ENCODE measurements around the gene ARHGAP44. TPM values are rescaled to one million over a fixed set of nuclear protein-coding genes. Genes with fewer than 3 reads are reported as not detected.

ARHGAP44 gene
- total and polyA plus RNA-seq, 2 of the 13 experiments (the other 11 are each of a cell fraction or from before 2014, with no cell fraction given), result 0.79 to 3.1 TPM

DNA sequence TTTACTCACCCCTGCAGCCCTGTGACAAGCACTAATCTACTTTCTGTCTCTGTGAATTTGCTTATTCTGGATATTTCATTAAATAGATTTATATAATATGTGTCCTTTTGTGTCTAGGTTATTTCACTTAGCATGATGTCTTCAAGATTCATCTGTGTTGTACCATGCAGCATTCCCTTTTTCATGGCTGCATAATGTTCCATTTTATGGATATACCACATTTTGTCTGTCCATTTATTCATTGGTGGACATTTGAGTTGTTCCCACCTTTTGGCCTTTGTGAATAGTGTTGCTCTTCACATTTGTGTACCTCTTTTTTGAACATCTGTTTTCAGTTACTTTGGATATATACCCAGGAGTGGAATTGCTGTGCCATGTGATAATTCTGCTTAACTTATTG lies 118.2 kb downstream of the ARHGAP44 start (continued):
- no peak for TF ChIP-seq STAG1 (CRISPR knock-in tag; IDR thresholded peaks at IDR 0.05)
- TF ChIP-seq ZNF547 (CRISPR knock-in tag; IDR thresholded peaks at IDR 0.05), result no peak
- no peak for TF ChIP-seq TP53 (CRISPR knock-in tag; conservative IDR thresholded peaks at IDR 0.05)
- no peak for TF ChIP-seq FOSL2 (CRISPR knock-in tag; IDR thresholded peaks at IDR 0.05)

DNA sequence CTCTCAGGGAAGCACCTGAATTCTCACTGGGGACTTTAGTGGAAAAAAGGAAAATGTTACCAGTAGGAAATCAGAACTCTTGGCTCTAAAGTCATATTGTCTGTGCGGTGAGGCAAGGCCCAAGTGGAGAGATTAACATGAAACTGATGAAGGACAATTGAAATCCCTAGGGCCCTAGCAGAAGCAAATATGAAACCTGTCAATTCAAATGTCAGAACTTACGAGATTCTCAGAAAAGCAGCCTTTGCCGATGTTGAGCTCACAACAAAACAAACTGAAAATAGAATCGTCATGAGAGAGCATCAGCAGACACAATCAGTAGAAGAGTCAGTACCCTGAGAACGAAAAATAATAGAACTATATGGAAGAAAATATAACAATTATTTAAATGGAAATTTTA lies 119.7 kb downstream of the ARHGAP44 start:
- ChIA-PET CTCF (ENCODE audit: low intra/inter-chr PET ratio, low total read pairs) (no interaction called here), POLR2A (no interaction called here)
- Histone ChIP-seq H3K27me3 (ENCODE audit: control insufficient read depth in 1 of 2, insufficient read depth in 2 of 2, low read length in 2 of 2) (no peaks in the 10 kb centered on the region; a peak in 1 of 5 replicates), H3K4me1 (ENCODE audit: insufficient read depth, low read length) (no peaks in the 10 kb centered on the region), H2AFZ (ENCODE audit: low read length) (no peak overlapping the region), H3K9ac (ENCODE audit: insufficient read depth, low read depth, low read length) (no peak overlapping the region), H3K4me2 (ENCODE audit: low read depth, low read length) (no peak overlapping the region), H3K9me3 (ENCODE audit: low read length) (no peaks in the 10 kb centered on the region), H3K27ac (ENCODE audit: extremely low read length, insufficient read depth, low read length) (no peak overlapping the region), H4K20me1 (ENCODE audit: insufficient read depth, low read length) (no peaks in the 10 kb centered on the region), H3K36me3 (replicated peaks in 1 of 2; ENCODE audit: control insufficient read depth in 1 of 2, insufficient read depth in 2 of 2, low read length in 2 of 2) (no peaks in the 10 kb centered on the region), H3K79me2 (ENCODE audit: insufficient read depth, low read length) (no peaks in the 10 kb centered on the region), H3K4me3 (replicated peaks in 1 of 3; ENCODE audit: insufficient read depth in 1 of 3, low read depth in 2 of 3, low read length in 3 of 3) (no peak overlapping the region)
- WGBS (ENCODE audit: low lambda C conversion rate), result 75% methylated on average over 5 of the region's 5 CpGs
- DNase-seq (ENCODE audit: low spot score) (no peak), FAIRE-seq (no peak), ATAC-seq (no peak)
- in situ Hi-C loops (cut with HindIII; ENCODE audit: extremely low pct_ligation_motif_present, low pct_unique_long_range_greater_than_20kb) (no loop called here), intact Hi-C loops (cut with micrococcal nuclease; ENCODE audit: unreplicated experiment) (no loop called here)
- no TSS peak for BruUV-seq (replicated peaks)
- TF ChIP-seq, protein P1, sequence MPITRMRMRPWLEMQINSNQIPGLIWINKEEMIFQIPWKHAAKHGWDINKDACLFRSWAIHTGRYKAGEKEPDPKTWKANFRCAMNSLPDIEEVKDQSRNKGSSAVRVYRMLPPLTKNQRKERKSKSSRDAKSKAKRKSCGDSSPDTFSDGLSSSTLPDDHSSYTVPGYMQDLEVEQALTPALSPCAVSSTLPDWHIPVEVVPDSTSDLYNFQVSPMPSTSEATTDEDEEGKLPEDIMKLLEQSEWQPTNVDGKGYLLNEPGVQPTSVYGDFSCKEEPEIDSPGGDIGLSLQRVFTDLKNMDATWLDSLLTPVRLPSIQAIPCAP (CRISPR knock-in tag; IDR thresholded peaks at IDR 0.05; ENCODE audit: low read depth), result no peak
- TF ChIP-seq THAP11 (CRISPR knock-in tag; IDR thresholded peaks at IDR 0.05) (no peak), MEIS1 (CRISPR knock-in tag; IDR thresholded peaks at IDR 0.05; ENCODE audit: borderline replicate concordance) (no peak), NRL (CRISPR knock-in tag; IDR thresholded peaks at IDR 0.05; ENCODE audit: borderline replicate concordance) (no peak), ZNF124 (CRISPR knock-in tag; IDR thresholded peaks at IDR 0.05) (no peak)
- TF ChIP-seq, protein P2, sequence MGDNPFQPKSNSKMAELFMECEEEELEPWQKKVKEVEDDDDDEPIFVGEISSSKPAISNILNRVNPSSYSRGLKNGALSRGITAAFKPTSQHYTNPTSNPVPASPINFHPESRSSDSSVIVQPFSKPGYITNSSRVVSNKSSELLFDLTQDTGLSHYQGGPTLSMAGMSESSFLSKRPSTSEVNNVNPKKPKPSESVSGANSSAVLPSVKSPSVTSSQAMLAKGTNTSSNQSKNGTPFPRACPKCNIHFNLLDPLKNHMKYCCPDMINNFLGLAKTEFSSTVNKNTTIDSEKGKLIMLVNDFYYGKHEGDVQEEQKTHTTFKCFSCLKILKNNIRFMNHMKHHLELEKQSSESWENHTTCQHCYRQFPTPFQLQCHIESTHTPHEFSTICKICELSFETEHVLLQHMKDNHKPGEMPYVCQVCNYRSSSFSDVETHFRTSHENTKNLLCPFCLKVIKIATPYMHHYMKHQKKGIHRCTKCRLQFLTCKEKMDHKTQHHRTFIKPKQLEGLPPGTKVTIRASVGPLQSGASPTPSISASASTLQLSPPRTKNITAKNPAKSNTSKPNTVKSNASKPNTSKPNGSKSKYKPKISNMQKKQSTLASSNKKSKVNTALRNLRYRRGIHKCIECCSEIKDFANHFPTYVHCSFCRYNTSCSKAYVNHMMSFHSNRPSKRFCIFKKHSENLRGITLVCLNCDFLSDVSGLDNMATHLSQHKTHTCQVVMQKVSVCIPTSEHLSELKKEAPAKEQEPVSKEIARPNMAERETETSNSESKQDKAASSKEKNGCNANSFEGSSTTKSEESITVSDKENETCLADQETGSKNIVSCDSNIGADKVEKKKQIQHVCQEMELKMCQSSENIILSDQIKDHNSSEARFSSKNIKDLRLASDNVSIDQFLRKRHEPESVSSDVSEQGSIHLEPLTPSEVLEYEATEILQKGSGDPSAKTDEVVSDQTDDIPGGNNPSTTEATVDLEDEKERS (CRISPR knock-in tag; IDR thresholded peaks at IDR 0.05), result no peak
- TF ChIP-seq, protein P3, sequence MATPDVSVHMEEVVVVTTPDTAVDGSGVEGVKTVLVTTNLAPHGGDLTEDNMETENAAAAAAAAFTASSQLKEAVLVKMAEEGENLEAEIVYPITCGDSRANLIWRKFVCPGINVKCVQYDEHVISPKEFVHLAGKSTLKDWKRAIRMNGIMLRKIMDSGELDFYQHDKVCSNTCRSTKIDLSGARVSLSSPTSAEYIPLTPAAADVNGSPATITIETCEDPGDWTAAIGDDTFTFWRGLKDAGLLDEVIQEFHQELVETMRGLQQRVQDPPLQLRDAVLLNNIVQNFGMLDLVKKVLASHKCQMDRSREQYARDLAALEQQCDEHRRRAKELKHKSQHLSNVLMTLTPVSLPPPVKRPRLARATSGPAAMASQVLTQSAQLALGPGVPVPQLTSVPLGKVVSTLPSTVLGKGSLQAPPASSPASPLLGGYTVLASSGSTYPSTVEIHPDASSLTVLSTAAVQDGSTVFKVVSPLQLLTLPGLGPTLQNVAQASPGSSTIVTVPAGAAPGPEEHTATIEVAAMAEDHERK (CRISPR knock-in tag; IDR thresholded peaks at IDR 0.05; ENCODE audit: low read depth), result no peak
- TF ChIP-seq, protein P4, sequence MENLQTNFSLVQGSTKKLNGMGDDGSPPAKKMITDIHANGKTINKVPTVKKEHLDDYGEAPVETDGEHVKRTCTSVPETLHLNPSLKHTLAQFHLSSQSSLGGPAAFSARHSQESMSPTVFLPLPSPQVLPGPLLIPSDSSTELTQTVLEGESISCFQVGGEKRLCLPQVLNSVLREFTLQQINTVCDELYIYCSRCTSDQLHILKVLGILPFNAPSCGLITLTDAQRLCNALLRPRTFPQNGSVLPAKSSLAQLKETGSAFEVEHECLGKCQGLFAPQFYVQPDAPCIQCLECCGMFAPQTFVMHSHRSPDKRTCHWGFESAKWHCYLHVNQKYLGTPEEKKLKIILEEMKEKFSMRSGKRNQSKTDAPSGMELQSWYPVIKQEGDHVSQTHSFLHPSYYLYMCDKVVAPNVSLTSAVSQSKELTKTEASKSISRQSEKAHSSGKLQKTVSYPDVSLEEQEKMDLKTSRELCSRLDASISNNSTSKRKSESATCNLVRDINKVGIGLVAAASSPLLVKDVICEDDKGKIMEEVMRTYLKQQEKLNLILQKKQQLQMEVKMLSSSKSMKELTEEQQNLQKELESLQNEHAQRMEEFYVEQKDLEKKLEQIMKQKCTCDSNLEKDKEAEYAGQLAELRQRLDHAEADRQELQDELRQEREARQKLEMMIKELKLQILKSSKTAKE (CRISPR knock-in tag; IDR thresholded peaks at IDR 0.05; ENCODE audit: borderline replicate concordance), result no peak

All from HepG2 (cell line).